Ishikawa (cell line): ENCODE measurements around the gene WNT5B.

Experiments used
- EGR1 ChIP-seq: IDR thresholded peaks from 2 replicates; pipeline ENCODE4 v1.6.1; 2012
- NFIC ChIP-seq: IDR thresholded peaks from 2 replicates; pipeline ENCODE4 v1.6.1; 2012

DNA sequence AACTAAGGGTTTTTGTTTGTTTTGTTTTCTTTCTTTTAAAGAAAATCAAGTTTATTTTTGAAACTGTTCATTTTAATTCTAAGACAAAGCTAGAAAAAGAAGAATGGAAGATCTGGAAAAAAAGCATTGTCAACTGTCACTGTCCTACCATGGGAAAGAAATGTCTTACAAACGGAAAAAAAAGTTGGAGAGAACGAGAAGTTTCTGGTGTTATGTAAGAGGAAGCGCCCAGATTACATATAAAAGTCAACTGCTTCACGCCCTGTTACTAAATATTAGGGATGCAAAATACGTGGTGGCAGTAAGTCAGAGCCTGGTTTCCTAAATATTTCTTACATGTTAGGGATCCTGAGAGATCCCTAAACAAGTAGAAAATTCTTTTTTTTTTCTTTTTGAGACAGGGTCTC, 20.3 kb upstream of the WNT5B start:
- TF ChIP-seq NFIC, result no peak
- TF ChIP-seq EGR1, result no peak
